OCI-LY3 (cell line): Measurements from ENCODE around the gene GNG14.
A peak's percentile ranks its signal among the peaks of the same experiment; 100 is the strongest.

Experiments
- H2AFZ ChIP-seq: fragments of 200-600, 300-600 bp; shearing (Covaris generic); 2 replicates; pipeline ENCODE4 v1.6.0; 2014; ENCODE audit warnings: antibody characterized with exemption, low read depth, low read length
- H3K27ac ChIP-seq: fragments of 200-600, 300-600 bp; sonication (generic); 2 replicates; pipeline ENCODE4 v1.5.1; 2014; ENCODE audit warnings: mild to moderate bottlenecking, low read length, moderate library complexity, mixed read lengths
- H3K27me3 ChIP-seq: fragments of 200-600, 300-600 bp; sonication (generic); 2 replicates; pipeline ENCODE4 v1.6.1; 2014; ENCODE audit warnings: low read depth, low read length, mixed read lengths
- H3K36me3 ChIP-seq: fragments of 200-600, 300-600 bp; sonication (generic); replicated peaks from 2 replicates; pipeline ENCODE3; 2014; ENCODE audit warnings: low read depth, low read length, mixed read lengths
- H3K4me1 ChIP-seq: fragments of 300-600, 200-600 bp; sonication (generic); 2 replicates; pipeline ENCODE4 v1.6.1; 2014; ENCODE audit warnings: low read length, mixed read lengths
- H3K4me2 ChIP-seq: fragments of 200-600, 300-600 bp; sonication (generic); 2 replicates; pipeline ENCODE4 v1.6.1; 2014; ENCODE audit warnings: low read length, mixed read lengths
- H3K4me3 ChIP-seq: fragments of 300-600, 200-600 bp; sonication (generic); 2 replicates; pipeline ENCODE4 v1.5.1; 2014; ENCODE audit warnings: antibody characterized with exemption, mild to moderate bottlenecking, low read length, moderate library complexity
- H3K79me2 ChIP-seq: fragments of 300-600, 200-600 bp; shearing (Covaris generic); 2 replicates; pipeline ENCODE4 v1.6.1; 2014; ENCODE audit warnings: mild to moderate bottlenecking, low read length, mixed read lengths
- H3K9ac ChIP-seq: fragments of 300-600, 200-600 bp; shearing (Covaris generic); 2 replicates; pipeline ENCODE4 v1.6.0; 2014; ENCODE audit warnings: mild to moderate bottlenecking, low read length, moderate library complexity
- H3K9me3 ChIP-seq: fragments of 200-600, 300-600 bp; shearing (Covaris generic); 2 replicates; pipeline ENCODE4 v1.6.1; 2014; ENCODE audit warnings: low read length, mixed read lengths; ENCODE audit not compliant: insufficient read depth
- H4K20me1 ChIP-seq: fragments of 200-600, 300-600 bp; sonication (generic); 2 replicates; pipeline ENCODE4 v1.6.1; 2016; ENCODE audit warnings: low read length, mixed read lengths; ENCODE audit not compliant: insufficient read depth
- EZH2phosphoT487 ChIP-seq: fragments of 200-600 bp; shearing (Covaris generic); IDR thresholded peaks from 2 replicates; pipeline ENCODE4 v1.6.1; 2018; ENCODE audit warnings: antibody characterized with exemption, mixed run types, low read depth
- TF ChIP-seq, protein P1 (sequence below): fragments of 200-600, 300-600 bp; sonication (generic); IDR thresholded peaks from 2 replicates; pipeline ENCODE4 v1.5.1; 2014; ENCODE audit warnings: antibody characterized with exemption, low read length, low read depth

Gene GNG14

DNA sequence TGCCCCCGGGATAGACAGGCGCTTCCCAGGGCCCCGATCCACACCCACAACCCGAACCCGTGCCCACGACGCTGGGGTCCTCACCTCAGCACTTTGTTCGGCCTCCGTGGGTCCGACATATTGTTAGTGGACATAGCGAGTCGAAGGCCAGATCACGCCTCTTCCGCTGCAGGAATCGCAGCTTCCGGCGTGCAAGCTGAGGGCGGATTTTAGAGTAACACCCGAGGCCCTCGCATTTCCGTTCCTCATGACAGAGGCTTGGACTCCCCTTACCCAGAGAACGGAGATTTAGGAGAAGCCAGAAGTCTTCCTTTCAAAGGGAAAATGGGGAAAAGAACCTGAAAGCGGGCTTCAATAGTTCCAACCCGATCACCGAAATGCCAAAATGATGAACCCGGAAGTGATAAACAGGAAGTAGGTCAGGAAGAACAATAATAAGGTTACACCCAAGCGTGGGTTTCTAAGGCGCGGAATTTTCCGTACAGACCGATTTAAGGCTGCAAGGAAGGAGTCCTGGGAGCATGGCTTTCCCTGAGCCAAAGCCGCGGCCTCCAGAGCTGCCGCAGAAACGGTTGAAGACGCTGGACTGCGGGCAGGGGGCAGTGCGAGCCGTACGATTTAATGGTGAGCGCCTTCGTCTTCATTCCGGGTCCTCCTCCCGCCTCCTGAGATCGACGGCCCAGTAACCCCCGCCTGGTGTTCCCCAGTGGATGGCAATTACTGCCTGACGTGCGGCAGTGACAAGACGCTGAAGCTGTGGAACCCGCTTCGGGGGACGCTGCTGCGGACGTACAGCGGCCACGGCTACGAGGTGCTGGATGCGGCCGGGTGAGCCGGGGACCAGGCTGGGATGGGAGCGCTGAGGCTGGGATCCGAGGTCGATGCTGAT, 18.3 kb upstream of the GNG14 start:
- no peaks in the 10 kb centered on the region for H3K9me3 ChIP-seq
- H3K36me3 ChIP-seq = peaks cover 16% of the 10 kb centered on the region
- peak overlapping the region; percentile 88 for H3K4me3 ChIP-seq
- H2AFZ ChIP-seq = peak overlapping the region; percentile 98
- peak overlapping the region; percentile 96 for H3K4me2 ChIP-seq
- H4K20me1 ChIP-seq = no peaks in the 10 kb centered on the region
- H3K4me1 ChIP-seq = peaks cover 33% of the 10 kb centered on the region
- H3K79me2 ChIP-seq = peaks cover 58% of the 10 kb centered on the region
- TF ChIP-seq EZH2phosphoT487 = no peak
- H3K27me3 ChIP-seq = no peaks in the 10 kb centered on the region
- peak overlapping the region; percentile 88 for H3K9ac ChIP-seq
- peak overlapping the region; percentile 74 for H3K27ac ChIP-seq

DNA sequence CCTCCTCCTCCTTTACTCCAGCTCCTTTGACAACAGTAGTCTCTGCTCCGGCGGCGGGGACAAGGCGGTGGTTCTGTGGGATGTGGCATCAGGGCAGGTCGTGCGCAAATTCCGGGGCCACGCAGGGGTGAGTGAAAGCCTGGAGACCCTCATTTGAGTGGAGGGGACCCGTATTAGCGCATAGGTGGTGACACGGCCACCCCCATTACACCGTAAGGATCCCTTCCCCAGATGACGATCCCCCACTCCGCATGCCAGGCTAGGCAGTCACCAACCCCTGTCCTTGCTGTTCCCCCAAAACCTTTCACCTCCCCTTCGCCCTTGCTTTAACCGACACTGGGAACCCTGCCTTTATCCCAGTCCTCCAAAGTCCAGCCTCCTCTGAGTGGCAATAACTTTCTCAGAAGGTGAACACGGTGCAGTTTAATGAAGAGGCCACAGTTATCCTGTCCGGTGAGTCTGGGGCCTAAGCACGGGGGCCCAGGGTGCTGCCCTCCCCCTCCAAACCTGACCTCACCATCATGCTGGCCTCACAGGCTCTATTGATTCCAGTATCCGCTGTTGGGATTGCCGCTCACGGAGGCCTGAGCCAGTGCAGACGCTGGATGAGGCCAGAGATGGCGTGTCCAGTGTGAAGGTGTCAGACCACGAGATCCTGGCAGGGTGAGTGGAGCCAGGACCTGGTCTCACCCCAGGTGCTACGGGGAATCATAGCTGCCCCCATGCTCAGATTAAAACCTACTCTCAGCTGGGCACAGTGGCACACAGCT, 17.5 kb upstream of the GNG14 start:
- H2AFZ ChIP-seq = no peak overlapping the region; the same call in 1 of the 2 replicates

DNA sequence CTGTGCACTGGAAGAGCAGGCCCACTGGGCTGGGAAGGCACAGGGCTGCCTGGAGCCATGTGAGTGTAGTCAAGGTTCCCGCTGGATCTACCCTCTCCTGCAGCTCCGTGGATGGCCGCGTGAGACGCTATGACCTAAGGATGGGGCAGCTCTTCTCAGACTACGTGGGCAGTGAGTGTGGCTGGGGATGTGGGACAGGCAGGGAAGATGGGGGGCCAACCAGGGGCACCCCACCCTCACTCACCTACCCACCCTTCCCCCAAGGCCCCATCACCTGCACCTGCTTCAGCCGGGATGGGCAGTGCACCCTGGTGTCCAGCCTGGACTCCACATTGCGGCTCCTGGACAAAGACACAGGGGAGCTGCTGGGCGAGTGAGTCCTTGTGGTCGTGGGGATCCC, 15.1 kb upstream of the GNG14 start:
- Histone ChIP-seq H3K4me2 (no peak overlapping the region), H3K4me3 (no peak overlapping the region), H3K27ac (no peak overlapping the region), H3K9me3 (no peaks in the 10 kb centered on the region), H3K36me3 (peaks cover 36% of the 10 kb centered on the region), H3K79me2 (peaks cover 32% of the 10 kb centered on the region), H3K27me3 (no peaks in the 10 kb centered on the region), H3K9ac (no peak overlapping the region), H2AFZ (no peak overlapping the region), H4K20me1 (peaks cover 4% of the 10 kb centered on the region; the same call in 1 of the 2 replicates), H3K4me1 (peaks cover 19% of the 10 kb centered on the region)
- TF ChIP-seq, protein P1, sequence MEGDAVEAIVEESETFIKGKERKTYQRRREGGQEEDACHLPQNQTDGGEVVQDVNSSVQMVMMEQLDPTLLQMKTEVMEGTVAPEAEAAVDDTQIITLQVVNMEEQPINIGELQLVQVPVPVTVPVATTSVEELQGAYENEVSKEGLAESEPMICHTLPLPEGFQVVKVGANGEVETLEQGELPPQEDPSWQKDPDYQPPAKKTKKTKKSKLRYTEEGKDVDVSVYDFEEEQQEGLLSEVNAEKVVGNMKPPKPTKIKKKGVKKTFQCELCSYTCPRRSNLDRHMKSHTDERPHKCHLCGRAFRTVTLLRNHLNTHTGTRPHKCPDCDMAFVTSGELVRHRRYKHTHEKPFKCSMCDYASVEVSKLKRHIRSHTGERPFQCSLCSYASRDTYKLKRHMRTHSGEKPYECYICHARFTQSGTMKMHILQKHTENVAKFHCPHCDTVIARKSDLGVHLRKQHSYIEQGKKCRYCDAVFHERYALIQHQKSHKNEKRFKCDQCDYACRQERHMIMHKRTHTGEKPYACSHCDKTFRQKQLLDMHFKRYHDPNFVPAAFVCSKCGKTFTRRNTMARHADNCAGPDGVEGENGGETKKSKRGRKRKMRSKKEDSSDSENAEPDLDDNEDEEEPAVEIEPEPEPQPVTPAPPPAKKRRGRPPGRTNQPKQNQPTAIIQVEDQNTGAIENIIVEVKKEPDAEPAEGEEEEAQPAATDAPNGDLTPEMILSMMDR = no peak
- no peak for TF ChIP-seq EZH2phosphoT487

More for the DNA sequence above, 17.5 kb upstream of the GNG14 start:
- Histone ChIP-seq H3K4me2 (peak overlapping the region; percentile 96), H3K27me3 (no peaks in the 10 kb centered on the region), H4K20me1 (no peaks in the 10 kb centered on the region), H3K27ac (peak overlapping the region; percentile 74), H3K9me3 (no peaks in the 10 kb centered on the region), H3K9ac (peak overlapping the region; percentile 88), H3K79me2 (peaks cover 51% of the 10 kb centered on the region), H3K4me1 (peaks cover 26% of the 10 kb centered on the region), H3K36me3 (peaks cover 16% of the 10 kb centered on the region), H3K4me3 (peak overlapping the region; percentile 88)
- TF ChIP-seq EZH2phosphoT487 = no peak
- TF ChIP-seq, protein P1 = no peak

DNA sequence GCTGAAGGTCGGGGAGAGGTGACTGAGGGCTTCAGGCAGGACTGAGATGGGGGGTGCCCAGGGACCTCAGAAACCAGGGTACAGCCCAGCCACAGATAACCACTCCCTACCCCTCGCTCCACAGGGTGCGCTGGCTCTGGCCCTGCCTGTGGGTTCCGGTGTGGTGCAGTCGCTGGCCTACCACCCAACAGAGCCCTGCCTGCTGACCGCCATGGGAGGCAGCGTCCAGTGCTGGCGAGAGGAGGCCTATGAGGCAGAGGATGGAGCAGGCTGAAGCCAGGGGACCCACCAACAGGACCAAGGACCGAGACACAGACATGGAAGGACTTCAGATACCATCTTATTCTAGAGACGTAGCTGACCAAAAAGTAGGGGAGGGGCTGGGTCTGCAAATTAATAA, 12.4 kb upstream of the GNG14 start:
- H3K36me3 ChIP-seq = peaks cover 55% of the 10 kb centered on the region
- H3K79me2 ChIP-seq = peaks cover 25% of the 10 kb centered on the region
- TF ChIP-seq EZH2phosphoT487 = no peak
- TF ChIP-seq, protein P1 = no peak

More for the DNA sequence above, 12.4 kb upstream of the GNG14 start:
- Histone ChIP-seq H3K9ac (no peak overlapping the region), H2AFZ (no peak overlapping the region), H3K4me1 (peaks cover 8% of the 10 kb centered on the region), H4K20me1 (peaks cover 10% of the 10 kb centered on the region; the same call in 1 of the 2 replicates), H3K27ac (no peak overlapping the region), H3K27me3 (no peaks in the 10 kb centered on the region), H3K4me2 (no peak overlapping the region), H3K9me3 (no peaks in the 10 kb centered on the region), H3K4me3 (no peak overlapping the region)
